Measurements from ENCODE around the gene ATF6.

ATF6 gene

DNA sequence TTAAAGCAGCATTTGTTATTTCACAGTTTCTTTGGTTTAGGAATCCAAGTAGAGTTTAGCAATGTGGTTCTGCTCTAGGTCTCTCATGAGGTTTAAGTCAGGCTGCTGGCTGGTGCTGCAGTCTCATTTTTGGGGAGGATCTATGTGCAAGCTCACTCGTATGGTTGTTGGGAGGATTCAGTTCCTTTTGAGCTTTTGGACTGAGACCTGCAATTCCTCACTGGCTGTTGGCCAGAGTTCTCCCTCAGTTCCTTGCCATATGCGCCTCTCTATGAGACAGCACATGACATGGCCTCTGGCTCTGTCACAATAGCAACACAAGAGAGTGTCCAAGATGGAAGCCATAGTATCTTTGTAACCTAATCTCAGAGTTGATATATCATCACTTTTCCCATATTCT, 166.5 kb downstream of the ATF6 start:
- TF ChIP-seq, protein P1, sequence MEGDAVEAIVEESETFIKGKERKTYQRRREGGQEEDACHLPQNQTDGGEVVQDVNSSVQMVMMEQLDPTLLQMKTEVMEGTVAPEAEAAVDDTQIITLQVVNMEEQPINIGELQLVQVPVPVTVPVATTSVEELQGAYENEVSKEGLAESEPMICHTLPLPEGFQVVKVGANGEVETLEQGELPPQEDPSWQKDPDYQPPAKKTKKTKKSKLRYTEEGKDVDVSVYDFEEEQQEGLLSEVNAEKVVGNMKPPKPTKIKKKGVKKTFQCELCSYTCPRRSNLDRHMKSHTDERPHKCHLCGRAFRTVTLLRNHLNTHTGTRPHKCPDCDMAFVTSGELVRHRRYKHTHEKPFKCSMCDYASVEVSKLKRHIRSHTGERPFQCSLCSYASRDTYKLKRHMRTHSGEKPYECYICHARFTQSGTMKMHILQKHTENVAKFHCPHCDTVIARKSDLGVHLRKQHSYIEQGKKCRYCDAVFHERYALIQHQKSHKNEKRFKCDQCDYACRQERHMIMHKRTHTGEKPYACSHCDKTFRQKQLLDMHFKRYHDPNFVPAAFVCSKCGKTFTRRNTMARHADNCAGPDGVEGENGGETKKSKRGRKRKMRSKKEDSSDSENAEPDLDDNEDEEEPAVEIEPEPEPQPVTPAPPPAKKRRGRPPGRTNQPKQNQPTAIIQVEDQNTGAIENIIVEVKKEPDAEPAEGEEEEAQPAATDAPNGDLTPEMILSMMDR (IDR thresholded peaks at IDR 0.05; ENCODE audit: borderline replicate concordance, insufficient read depth, low read depth, low read length) = no peak

DNA sequence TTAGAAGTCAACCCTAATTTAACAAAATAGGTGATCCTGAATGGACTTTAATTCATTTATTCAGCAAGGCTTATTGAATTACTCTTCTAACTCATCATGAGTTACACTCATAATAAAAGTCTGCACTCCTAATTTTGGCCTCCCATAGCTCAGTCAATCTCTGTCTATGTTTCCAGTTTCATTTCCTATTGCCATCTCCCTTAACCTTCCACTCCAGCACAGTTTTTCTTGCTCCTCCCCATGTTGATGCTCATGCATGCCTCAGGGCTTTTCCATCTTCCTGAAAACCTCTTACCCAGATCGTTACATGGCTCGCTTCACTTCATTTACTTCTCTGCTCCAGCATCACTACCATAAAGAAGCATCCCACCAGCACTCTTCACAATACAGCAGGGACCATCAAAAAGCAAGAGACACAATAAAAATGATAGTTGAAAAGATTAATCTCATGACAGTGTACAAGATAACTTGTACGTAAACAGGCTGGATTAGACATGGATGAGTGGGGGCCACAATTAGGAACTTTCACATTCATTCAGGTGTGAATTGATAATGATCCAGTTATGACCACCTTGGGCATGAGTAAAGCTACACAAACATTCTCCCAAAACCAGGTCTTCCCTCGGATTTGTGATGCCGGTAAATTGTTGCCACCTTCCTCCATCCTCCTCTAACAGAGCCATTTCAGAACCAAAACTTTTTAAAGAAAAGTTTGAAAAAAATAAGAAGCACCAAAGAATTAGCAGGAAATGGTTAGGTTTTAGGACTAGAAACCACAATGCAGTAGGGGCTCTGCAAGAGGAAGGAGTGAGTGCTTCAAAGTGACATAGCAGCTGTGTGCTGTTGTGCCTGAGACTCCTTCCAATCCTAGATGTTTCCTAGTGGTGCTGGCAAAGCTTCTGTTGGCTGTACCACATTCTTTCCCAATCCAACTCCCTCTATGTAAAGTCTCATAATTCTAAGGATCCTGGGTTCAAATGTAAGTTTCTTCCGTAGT, 167.8 kb downstream of the ATF6 start:
- no peak overlapping the region for H3K4me3 ChIP-seq (ENCODE audit: low read depth, low read length)
- TF ChIP-seq, protein P1 (IDR thresholded peaks at IDR 0.05; ENCODE audit: borderline replicate concordance, insufficient read depth, low read depth, low read length) = no peak

More for the DNA sequence above, 166.5 kb downstream of the ATF6 start:
- no peak overlapping the region for H3K4me3 ChIP-seq (ENCODE audit: low read depth, low read length)

DNA sequence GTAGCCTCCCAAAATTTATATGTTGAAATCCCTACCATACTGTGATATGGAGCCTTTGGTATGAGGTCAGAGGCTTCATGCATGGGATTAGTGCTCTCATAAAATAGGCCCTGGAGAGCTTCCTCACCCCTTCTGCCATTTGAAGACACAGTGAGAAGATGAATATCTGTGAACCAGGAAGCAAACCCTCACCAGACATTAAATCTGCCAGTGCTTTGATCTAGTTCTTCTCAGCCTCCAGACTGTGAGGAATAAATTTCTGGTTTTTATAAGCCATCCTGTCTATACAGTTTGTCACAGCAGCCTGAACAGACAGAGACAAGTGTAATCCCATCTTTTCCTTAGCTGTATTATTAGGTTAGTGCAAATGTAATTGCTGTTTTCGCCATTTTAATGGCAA, 169.1 kb downstream of the ATF6 start:
- H3K4me3 ChIP-seq (ENCODE audit: low read depth, low read length) = no peak overlapping the region
- TF ChIP-seq, protein P1 (IDR thresholded peaks at IDR 0.05; ENCODE audit: borderline replicate concordance, insufficient read depth, low read depth, low read length) = no peak

DNA sequence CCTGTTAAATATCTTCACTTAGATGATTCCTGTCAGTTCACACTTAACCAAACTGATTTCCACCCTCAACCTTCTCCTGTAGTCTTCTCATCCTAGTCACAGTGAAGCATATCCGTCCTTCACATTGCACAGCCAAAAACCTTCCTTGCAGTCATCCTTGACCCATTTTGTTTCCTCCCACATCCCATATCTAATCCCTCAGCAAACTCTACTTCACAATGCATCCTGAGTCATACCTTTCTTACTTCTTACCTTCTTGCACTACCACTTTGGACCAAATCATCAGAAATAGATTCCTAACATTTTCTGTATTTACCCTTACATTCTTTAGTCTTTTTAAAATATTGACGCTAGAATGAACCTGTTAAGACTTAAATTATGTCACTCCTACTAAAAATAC, 170.7 kb downstream of the ATF6 start:
- H3K4me3 ChIP-seq (ENCODE audit: low read depth, low read length) = no peak overlapping the region
- TF ChIP-seq, protein P1 (IDR thresholded peaks at IDR 0.05; ENCODE audit: borderline replicate concordance, insufficient read depth, low read depth, low read length) = no peak

DNA sequence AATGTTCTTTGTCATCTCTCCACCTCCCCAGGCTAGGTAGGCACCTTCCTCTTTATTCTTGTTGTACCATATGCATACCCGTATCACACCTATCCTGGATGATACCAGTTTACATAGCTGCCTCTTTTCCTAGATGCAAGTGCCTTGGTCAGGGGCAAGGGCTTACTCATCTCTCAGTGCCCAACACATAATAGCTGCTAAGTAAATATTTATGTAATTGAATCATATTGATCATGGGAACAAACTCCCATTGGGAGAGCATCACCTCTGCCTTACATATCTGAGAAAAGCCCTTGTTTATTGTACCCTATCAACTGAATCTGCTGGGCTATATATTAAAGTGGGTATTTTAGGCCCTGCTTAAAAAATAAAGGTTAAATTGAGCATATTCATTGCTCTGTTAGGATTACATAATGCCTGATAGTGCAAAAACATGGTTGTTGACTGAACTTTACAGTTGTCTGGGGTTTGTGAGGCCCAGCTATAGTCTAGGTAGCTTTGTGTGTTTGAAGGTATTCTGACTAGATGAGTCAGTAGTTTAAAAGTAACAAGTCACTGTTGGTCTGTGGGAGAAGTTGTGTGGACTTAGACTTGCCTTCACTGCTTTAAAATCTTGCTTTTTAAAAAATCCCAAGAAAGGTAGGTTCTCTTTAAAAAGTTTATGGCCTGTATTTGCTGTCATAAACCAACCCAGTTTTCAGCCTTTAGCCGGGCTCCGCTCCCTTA, 174.9 kb downstream of the ATF6 start:
- H3K4me3 ChIP-seq (ENCODE audit: low read depth, low read length) = no peak overlapping the region

DNA sequence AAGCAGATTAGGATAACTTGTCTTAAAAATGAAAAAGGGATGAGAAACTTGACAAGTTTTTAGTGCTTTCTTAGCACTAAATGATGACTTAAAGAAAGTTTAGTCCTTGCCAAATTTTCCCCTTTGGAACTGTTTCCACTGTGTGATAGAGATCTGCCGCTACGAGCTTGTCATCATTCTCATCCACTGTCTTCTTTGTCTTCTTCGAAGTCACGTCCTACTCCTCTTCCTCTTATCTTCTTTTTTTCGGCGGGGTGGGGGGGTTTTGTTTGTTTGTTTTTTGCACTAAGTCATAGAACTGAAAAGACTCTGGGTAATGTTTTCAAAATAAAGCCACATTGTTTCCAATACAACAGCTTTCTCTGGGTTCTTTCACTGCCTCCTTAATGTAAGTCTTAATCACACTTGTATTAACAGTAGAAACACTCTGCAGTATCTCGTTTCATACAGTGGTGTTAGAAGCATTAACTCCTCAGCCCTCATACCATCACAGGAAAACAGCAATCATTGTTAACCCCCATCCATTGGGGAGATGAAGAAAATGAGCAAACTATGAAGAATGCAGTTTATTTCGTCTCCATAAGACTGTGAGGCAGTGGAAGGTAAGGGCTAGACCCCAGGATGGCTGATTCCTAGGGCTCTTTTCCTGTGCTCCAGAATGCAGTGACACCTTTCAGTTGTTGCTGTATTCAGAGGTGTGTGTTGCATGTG, 175.8 kb downstream of the ATF6 start:
- no peak overlapping the region for H3K4me3 ChIP-seq (ENCODE audit: low read depth, low read length)
- TF ChIP-seq, protein P1 (IDR thresholded peaks at IDR 0.05; ENCODE audit: borderline replicate concordance, insufficient read depth, low read depth, low read length) = no peak

More for the DNA sequence above, 174.9 kb downstream of the ATF6 start:
- TF ChIP-seq, protein P1 (IDR thresholded peaks at IDR 0.05; ENCODE audit: borderline replicate concordance, insufficient read depth, low read depth, low read length) = no peak
